K562 (cell line): ENCODE data around the gene DOK3. TPM values are rescaled to one million over a fixed set of nuclear protein-coding genes. Genes with fewer than 3 reads are reported as not detected.
A peak's percentile ranks its signal among the peaks of the same experiment; 100 is the strongest.

Source experiments
- CXXC5 ChIP-seq: fragments of 250-450 bp; sonication (Bioruptor Pico); IDR thresholded peaks from 2 replicates; pipeline ENCODE4 v1.8.0; 2022; ENCODE audit warnings: inconsistent platforms, mild to moderate bottlenecking, moderate library complexity
- EP400 ChIP-seq: fragments of 450-650 bp; IDR thresholded peaks from 2 replicates; pipeline ENCODE4 v1.6.1; 2017; ENCODE audit warnings: antibody characterized with exemption, mild to moderate bottlenecking, moderate library complexity
- GABPB1 ChIP-seq: sonication (generic); formaldehyde crosslinking; IDR thresholded peaks from 2 replicates; pipeline ENCODE4 v1.8.0; 2022; ENCODE audit warnings: mild to moderate bottlenecking, missing genetic modification reagents
- GATAD2B ChIP-seq: fragments of 450-650 bp; IDR thresholded peaks from 2 replicates; pipeline ENCODE4 v1.6.1; 2017; ENCODE audit warnings: mild to moderate bottlenecking, borderline replicate concordance
- LEF1 ChIP-seq: fragments of 450-650 bp; IDR thresholded peaks from 2 replicates; pipeline ENCODE4 v1.6.1; 2016; ENCODE audit warnings: mild to moderate bottlenecking
- MAZ ChIP-seq, 2 experiments: fragments of 450-650 bp in 1 of 2; sonication (generic) in 1 of 2; formaldehyde crosslinking; IDR thresholded peaks in 1 of 2; conservative IDR thresholded peaks in 1 of 2; 2 replicates each; pipeline versions ENCODE4 v1.4.0 to v1.5.0; 2020; ENCODE audit warnings: mild to moderate bottlenecking in 1 of 2, missing genetic modification reagents in 1 of 2
- NRF1 ChIP-seq, 2 experiments: fragments of 450-650 bp; IDR thresholded peaks in 1 of 2; conservative IDR thresholded peaks in 1 of 2; 2 replicates each; pipeline ENCODE4 v1.6.1; 2014; ENCODE audit warnings: mild to moderate bottlenecking in 2 of 2
- PTBP1 ChIP-seq: fragments of 200-400 bp; formaldehyde crosslinking; IDR thresholded peaks from 2 replicates; pipeline ENCODE4 v1.6.1; 2017; ENCODE audit warnings: low read depth, low read length
- ZBTB8A ChIP-seq: fragments of 450-650 bp; IDR thresholded peaks from 2 replicates; pipeline ENCODE4 v1.6.1; 2018; ENCODE audit warnings: mild to moderate bottlenecking, moderate library complexity; ENCODE audit not compliant: partially characterized antibody
- polyA plus RNA-seq, 8 experiments: library from polyadenylated mRNA; depleted of rRNA in 4 of 8; stranded (reverse) in 5 of 8; unstranded in 3 of 8; fragments of >200 nt; fragmentation: Nextera tagmentation in 2 of 8; fragmentation: Illumina TruSeq in 1 of 8; extraction: Ambion mirVana in 2 of 8; extraction: Trizol in 1 of 8; gene quantifications; 2 replicates each; pipeline versions ENCODE4 v1.2.1 to v1.2.3, GENCODE V29; 2011 to 2014; ENCODE audit warnings: inconsistent platforms in 1 of 8, missing spikeins in 1 of 8
- total RNA-seq, 7 experiments: library from RNA; depleted of rRNA in 6 of 7; stranded (reverse); fragments of >200 nt in 6 of 7; fragmentation: Illumina TruSeq in 2 of 7; extraction: Trizol in 2 of 7; gene quantifications; 2 replicates each; pipeline versions ENCODE4 v1.2.1 to v1.2.3, GENCODE V29; 2011 to 2021; ENCODE audit warnings: low replicate concordance in 1 of 7
- TF ChIP-seq, protein P1 (sequence below): fragments of 150-350 bp; IDR thresholded peaks from 2 replicates; pipeline ENCODE4 v1.6.1; 2014; ENCODE audit warnings: low read depth, mild to moderate bottlenecking, low read length, borderline replicate concordance
- TF ChIP-seq, protein P2 (sequence below): sonication (generic); formaldehyde crosslinking; IDR thresholded peaks from 2 replicates; pipeline ENCODE4 v1.8.0; 2022; ENCODE audit warnings: mild to moderate bottlenecking, missing genetic modification reagents
- TF ChIP-seq, protein P3 (sequence below): sonication (generic); IDR thresholded peaks from 2 replicates; pipeline ENCODE4 v1.6.1; 2016
- TF ChIP-seq, protein P4 (sequence below): sonication (generic); formaldehyde crosslinking; IDR thresholded peaks from 2 replicates; pipeline ENCODE4 v1.9.0; 2022; ENCODE audit warnings: mild to moderate bottlenecking, missing genetic modification reagents
- TF ChIP-seq, protein P5 (sequence below): fragments of 250-450 bp; sonication (Bioruptor Pico); IDR thresholded peaks from 2 replicates; pipeline ENCODE4 v1.8.0; 2022; ENCODE audit warnings: moderate library complexity, mild to moderate bottlenecking, inconsistent platforms

DOK3 gene
- total and polyA plus RNA-seq, 9 of the 15 experiments (the other 6 are each of a cell fraction or from before 2014, with no cell fraction given), result 1.3 to 23.0 (median 8.0) TPM

DNA sequence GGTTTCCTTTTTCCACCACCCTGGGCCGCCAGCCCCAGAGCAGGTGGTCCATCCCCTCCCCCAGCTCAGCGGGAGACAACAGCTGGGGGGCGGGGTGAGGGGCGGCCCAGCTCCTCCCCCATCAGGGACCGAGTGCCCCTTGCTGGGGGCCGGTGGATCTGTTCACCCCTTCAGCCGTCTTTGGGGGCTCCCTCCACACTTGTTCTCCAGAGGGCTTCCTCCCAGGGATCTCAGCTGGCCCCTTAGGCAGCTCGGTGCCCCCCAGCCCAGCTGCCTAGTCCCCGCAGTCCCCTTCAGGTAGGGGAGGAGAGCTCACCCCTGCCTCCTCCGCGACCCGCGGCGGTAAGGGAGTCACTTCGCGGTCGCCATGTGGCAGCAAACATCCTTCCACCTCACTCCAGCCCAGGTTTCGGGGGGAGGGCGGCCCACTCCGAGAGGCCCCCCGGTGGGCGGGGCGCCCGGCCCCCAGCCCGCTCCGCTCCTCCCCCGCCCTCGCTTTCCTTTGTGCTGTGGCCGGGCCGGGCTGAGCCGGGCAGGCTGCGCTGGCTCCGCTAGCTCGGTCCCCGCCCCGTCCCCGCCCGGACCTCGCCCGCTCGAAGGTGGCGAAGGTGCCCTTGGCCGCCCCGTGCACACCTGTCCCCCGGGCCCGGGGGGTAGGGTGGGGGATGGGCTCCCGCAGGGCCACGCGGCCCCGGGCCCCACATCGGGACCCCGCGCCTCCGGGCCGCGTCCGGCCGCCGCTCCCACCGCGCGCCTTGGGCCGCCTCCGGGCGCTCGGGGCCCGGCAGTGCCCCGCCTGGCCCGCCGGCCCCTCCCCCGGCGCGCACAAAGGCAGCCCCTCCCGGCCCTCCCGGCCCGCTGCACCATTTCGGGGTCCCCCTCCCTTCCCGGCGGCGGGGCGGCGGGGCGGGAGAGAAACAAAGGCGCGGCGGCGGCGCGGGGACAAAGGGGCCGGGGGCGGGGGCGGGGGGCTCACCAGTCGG, 36.9 kb downstream of the DOK3 start (continued):
- TF ChIP-seq, protein P1, sequence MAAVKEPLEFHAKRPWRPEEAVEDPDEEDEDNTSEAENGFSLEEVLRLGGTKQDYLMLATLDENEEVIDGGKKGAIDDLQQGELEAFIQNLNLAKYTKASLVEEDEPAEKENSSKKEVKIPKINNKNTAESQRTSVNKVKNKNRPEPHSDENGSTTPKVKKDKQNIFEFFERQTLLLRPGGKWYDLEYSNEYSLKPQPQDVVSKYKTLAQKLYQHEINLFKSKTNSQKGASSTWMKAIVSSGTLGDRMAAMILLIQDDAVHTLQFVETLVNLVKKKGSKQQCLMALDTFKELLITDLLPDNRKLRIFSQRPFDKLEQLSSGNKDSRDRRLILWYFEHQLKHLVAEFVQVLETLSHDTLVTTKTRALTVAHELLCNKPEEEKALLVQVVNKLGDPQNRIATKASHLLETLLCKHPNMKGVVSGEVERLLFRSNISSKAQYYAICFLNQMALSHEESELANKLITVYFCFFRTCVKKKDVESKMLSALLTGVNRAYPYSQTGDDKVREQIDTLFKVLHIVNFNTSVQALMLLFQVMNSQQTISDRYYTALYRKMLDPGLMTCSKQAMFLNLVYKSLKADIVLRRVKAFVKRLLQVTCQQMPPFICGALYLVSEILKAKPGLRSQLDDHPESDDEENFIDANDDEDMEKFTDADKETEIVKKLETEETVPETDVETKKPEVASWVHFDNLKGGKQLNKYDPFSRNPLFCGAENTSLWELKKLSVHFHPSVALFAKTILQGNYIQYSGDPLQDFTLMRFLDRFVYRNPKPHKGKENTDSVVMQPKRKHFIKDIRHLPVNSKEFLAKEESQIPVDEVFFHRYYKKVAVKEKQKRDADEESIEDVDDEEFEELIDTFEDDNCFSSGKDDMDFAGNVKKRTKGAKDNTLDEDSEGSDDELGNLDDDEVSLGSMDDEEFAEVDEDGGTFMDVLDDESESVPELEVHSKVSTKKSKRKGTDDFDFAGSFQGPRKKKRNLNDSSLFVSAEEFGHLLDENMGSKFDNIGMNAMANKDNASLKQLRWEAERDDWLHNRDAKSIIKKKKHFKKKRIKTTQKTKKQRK, result no peak
- no peak for TF ChIP-seq GABPB1 (CRISPR knock-in tag)
- no peak for TF ChIP-seq PTBP1
- TF ChIP-seq GATAD2B, result 0 out of 2 replicates have a peak, but pooled peaks have one; percentile 49
- TF ChIP-seq MAZ (CRISPR knock-in tag; conservative IDR thresholded peaks at IDR 0.05 in 1 of 2, IDR thresholded peaks at IDR 0.05 in 1 of 2), result peak; percentile 45 to 78
- TF ChIP-seq NRF1 (conservative IDR thresholded peaks at IDR 0.05 in 1 of 2, IDR thresholded peaks at IDR 0.05 in 1 of 2), result peak in 1 of 2 experiments; percentile 15; a peak in 1 of 4 replicates
- TF ChIP-seq ZBTB8A, result no peak
- peak; percentile 43; the same call in 1 of the 2 replicates for TF ChIP-seq EP400
- TF ChIP-seq, protein P2, sequence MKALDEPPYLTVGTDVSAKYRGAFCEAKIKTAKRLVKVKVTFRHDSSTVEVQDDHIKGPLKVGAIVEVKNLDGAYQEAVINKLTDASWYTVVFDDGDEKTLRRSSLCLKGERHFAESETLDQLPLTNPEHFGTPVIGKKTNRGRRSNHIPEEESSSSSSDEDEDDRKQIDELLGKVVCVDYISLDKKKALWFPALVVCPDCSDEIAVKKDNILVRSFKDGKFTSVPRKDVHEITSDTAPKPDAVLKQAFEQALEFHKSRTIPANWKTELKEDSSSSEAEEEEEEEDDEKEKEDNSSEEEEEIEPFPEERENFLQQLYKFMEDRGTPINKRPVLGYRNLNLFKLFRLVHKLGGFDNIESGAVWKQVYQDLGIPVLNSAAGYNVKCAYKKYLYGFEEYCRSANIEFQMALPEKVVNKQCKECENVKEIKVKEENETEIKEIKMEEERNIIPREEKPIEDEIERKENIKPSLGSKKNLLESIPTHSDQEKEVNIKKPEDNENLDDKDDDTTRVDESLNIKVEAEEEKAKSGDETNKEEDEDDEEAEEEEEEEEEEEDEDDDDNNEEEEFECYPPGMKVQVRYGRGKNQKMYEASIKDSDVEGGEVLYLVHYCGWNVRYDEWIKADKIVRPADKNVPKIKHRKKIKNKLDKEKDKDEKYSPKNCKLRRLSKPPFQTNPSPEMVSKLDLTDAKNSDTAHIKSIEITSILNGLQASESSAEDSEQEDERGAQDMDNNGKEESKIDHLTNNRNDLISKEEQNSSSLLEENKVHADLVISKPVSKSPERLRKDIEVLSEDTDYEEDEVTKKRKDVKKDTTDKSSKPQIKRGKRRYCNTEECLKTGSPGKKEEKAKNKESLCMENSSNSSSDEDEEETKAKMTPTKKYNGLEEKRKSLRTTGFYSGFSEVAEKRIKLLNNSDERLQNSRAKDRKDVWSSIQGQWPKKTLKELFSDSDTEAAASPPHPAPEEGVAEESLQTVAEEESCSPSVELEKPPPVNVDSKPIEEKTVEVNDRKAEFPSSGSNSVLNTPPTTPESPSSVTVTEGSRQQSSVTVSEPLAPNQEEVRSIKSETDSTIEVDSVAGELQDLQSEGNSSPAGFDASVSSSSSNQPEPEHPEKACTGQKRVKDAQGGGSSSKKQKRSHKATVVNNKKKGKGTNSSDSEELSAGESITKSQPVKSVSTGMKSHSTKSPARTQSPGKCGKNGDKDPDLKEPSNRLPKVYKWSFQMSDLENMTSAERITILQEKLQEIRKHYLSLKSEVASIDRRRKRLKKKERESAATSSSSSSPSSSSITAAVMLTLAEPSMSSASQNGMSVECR (CRISPR knock-in tag), result peak; percentile 58
- no peak for TF ChIP-seq LEF1
- no peak for TF ChIP-seq CXXC5
- TF ChIP-seq, protein P3, sequence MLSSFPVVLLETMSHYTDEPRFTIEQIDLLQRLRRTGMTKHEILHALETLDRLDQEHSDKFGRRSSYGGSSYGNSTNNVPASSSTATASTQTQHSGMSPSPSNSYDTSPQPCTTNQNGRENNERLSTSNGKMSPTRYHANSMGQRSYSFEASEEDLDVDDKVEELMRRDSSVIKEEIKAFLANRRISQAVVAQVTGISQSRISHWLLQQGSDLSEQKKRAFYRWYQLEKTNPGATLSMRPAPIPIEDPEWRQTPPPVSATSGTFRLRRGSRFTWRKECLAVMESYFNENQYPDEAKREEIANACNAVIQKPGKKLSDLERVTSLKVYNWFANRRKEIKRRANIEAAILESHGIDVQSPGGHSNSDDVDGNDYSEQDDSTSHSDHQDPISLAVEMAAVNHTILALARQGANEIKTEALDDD, result no peak
- TF ChIP-seq, protein P4, sequence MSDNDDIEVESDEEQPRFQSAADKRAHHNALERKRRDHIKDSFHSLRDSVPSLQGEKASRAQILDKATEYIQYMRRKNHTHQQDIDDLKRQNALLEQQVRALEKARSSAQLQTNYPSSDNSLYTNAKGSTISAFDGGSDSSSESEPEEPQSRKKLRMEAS (CRISPR knock-in tag), result peak; percentile 31
- TF ChIP-seq, protein P5, sequence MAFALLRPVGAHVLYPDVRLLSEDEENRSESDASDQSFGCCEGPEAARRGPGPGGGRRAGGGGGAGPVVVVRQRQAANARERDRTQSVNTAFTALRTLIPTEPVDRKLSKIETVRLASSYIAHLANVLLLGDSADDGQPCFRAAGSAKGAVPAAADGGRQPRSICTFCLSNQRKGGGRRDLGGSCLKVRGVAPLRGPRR (CRISPR knock-in tag), result no peak
